ENCODE data around the gene CLIC3. TPM values are rescaled to one million over a fixed set of nuclear protein-coding genes. Genes with fewer than 3 reads are reported as not detected.

CLIC3 gene
- total and polyA plus RNA-seq, 11 donors, result 1.5 to 16.7 (median 5.0) TPM

DNA sequence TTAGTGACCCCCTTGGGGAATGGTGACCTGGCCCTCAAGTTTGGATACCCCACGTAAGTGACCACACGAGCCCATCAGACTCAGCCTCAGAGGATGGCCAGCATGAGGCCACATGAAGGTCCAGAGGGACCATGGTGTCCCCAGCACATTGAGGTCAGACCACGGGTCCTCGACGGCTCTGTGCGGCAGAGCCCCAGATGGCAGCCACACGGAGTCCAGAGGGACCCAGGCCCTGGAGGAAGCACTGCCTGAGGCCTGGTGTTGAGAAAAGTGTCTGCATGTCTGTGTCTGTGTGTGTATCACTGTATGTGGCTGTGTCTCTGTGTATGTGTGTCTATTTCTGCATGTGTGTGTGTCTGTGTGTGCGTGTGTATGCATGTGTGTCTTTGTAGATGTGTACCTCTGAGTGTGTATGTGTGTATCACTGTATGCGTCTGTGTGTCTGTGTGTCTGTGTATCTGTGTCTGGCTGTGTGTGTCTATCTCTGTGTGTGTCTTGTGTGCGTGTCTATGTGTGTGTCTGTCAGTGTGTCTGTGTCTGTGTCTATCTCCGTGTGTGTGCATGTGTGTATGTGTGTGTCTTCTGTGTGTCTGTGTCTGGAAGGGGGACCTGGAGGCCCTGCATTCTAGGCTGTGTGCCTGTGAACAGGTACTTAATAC, 12.6 kb downstream of the CLIC3 start:
- Histone ChIP-seq H3K27ac (peak overlapping the region in 7 of 12 donors; percentile 14 to 98 (median 86)), H3K27me3 (peaks cover 0 to 30% (median 6%) of the 10 kb centered on the region in 9 donors), H3K36me3 (no peaks in the 10 kb centered on the region), H3K9me3 (no peaks in the 10 kb centered on the region), H3K4me3 (no peak overlapping the region), H3K4me1 (peaks cover 0 to 69% (median 34%) of the 10 kb centered on the region in 12 donors)
- 75 to 89% (median 80%) methylated on average over 7 to 11 of the region's 11 CpGs for WGBS, 4 donors
- TF ChIP-seq, protein P1, sequence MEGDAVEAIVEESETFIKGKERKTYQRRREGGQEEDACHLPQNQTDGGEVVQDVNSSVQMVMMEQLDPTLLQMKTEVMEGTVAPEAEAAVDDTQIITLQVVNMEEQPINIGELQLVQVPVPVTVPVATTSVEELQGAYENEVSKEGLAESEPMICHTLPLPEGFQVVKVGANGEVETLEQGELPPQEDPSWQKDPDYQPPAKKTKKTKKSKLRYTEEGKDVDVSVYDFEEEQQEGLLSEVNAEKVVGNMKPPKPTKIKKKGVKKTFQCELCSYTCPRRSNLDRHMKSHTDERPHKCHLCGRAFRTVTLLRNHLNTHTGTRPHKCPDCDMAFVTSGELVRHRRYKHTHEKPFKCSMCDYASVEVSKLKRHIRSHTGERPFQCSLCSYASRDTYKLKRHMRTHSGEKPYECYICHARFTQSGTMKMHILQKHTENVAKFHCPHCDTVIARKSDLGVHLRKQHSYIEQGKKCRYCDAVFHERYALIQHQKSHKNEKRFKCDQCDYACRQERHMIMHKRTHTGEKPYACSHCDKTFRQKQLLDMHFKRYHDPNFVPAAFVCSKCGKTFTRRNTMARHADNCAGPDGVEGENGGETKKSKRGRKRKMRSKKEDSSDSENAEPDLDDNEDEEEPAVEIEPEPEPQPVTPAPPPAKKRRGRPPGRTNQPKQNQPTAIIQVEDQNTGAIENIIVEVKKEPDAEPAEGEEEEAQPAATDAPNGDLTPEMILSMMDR (IDR thresholded peaks at IDR 0.05), result no peak
- TF ChIP-seq POLR2A (IDR thresholded peaks at IDR 0.05), result no peak
- DNase-seq (peak in 1 of 5 donors; percentile 32), ATAC-seq (peak in 1 of 4 donors; percentile 0)
- intact Hi-C loops (cut with DNase I), result loop anchor here in 2 of 10 donors (5.0 kb wide), 2 partner anchors 36 to 191 kb away; partner anchors contain the start of genes C8G (in 1 of the 2) and TMEM141 (in 1 of the 2)

DNA sequence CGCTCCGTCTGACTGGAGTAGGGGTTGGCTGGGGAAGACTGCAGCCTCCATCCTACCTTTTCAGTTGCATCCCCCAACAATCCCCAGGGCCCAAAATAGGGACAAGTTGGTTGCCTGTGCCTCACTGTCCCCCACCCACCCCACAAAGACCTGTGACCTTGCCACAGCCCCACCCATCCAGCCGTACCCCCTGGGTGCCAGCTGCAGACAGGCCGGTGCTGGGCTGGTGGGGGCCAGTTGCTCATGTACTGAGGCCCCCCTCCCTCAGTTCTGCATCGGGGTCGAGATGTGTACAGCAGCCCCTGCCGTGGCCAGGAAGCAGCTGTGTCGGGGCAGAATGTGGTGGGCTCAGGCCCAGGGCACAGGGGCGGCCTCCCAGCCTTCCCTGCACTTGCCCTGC, 13.2 kb downstream of the CLIC3 start:
- TF ChIP-seq POLR2A (IDR thresholded peaks at IDR 0.05), result no peak
- TF ChIP-seq, protein P1 (IDR thresholded peaks at IDR 0.05), result no peak
- H3K4me3 ChIP-seq, result no peak overlapping the region
- intact Hi-C loops (cut with DNase I), result loop anchor here in 2 of 10 donors (5.0 kb wide), 2 partner anchors 36 to 191 kb away; partner anchors contain the start of genes C8G (in 1 of the 2) and TMEM141 (in 1 of the 2)
- H3K27ac ChIP-seq, result peak overlapping the region in 7 of 12 donors; percentile 14 to 98 (median 86)
- peaks cover 0 to 30% (median 6%) of the 10 kb centered on the region in 9 donors for H3K27me3 ChIP-seq
- peaks cover 0 to 72% (median 34%) of the 10 kb centered on the region in 12 donors for H3K4me1 ChIP-seq
- no peaks in the 10 kb centered on the region for H3K36me3 ChIP-seq
- ATAC-seq, result no peak
- WGBS, 4 donors, result 68 to 81% (median 75%) methylated on average over 7 to 9 of the region's 9 CpGs
- peak in 1 of 5 donors; percentile 27 for DNase-seq
- H3K9me3 ChIP-seq, result no peaks in the 10 kb centered on the region

DNA sequence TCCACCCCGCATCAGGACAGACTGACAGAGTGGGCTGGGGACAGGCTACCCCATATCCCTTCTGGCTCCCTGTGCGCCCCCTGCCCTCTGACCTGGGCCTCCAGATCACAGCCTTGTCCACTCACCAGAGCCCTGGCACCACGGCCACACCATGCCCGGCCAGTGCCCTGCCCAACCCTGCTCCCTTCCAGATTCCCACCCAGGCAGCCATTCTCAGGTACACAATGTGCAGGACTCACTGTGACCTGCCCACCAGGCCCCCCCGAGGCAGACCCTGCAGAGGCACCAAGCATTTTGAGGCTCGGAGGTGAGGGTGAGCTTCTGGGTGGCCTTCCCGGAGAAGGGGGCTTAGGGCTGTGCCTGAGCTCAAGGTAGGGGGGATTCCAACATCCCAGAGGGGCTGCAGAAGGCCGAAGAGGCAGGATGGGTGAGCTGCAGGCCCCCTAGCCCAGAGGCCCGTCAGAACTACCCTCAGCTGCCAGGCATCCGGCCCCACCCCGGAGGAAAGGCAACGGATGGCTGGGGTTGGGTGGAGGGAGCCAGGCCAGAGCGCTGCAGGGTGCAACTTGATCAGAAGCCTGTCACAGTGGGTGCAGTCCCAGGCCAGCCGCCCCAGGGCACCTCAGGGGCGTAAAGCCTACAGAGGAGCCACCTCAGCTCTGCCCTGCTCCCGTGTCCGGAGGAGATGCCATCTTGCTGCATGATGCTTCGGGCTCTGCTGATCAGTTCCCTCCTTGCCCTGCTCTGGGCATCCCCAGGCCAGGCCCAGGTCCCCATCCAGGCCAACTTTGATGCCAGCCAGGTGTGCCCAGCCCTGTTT, 13.9 kb downstream of the CLIC3 start, which contains the start of gene LCNL1:
LCNL1 (plus strand) TSS at position 762 of the 820 bp plus-strand sequence. CDS start 594 bp downstream, outside the sequence.
- Histone ChIP-seq H3K4me3 (no peak within 1 kb of the TSS), H3K4me1 (peaks cover 0 to 79% (median 38%) of the 10 kb centered on the region in 12 donors), H3K27me3 (peaks cover 0 to 37% (median 6%) of the 10 kb centered on the region in 9 donors), H3K9me3 (no peaks in the 10 kb centered on the region), H3K36me3 (no peaks in the 10 kb centered on the region), H3K27ac (peak within 1 kb of the TSS; percentile 27 to 98 (median 84))
- TF ChIP-seq POLR2A (IDR thresholded peaks at IDR 0.05), result peak in 1 of 2 donors; percentile 25
- TF ChIP-seq, protein P1 (IDR thresholded peaks at IDR 0.05), result no peak
- 52 to 69% (median 65%) methylated on average over 14 to 18 of the region's 18 CpGs for WGBS, 4 donors
- intact Hi-C loops (cut with DNase I), result loop anchor here in 2 of 10 donors (5.0 kb wide), 2 partner anchors 35 to 190 kb away; partner anchors contain the start of genes C8G (in 1 of the 2) and TMEM141 (in 1 of the 2)
- peak in 2 of 4 donors; percentile 1 to 34 for ATAC-seq
- peak in 2 of 5 donors; percentile 60 to 62 for DNase-seq
